Hepatocyte (in vitro differentiated cells): ENCODE data around the gene DNER. TPM values are rescaled to one million over a fixed set of nuclear protein-coding genes. Genes with fewer than 3 reads are reported as not detected.

Experiments
- DNase-seq: peaks from one replicate; pipeline ENCODE4 v3.0.0-alpha.2; 2016; ENCODE audit warnings: low spot score
- H2AFZ ChIP-seq: fragments of 200-600 bp; sonication (generic); 2 replicates; pipeline ENCODE4 v1.6.0; 2016; ENCODE audit warnings: antibody characterized with exemption, mild to moderate bottlenecking
- H3K27ac ChIP-seq: fragments of 200-600 bp; sonication (generic); 2 replicates; pipeline ENCODE4 v1.5.1; 2016; ENCODE audit warnings: mild to moderate bottlenecking
- H3K27me3 ChIP-seq: fragments of 200-600 bp; sonication (generic); 2 replicates; pipeline ENCODE4 v1.6.1; 2016
- H3K36me3 ChIP-seq: fragments of 200-600 bp; sonication (generic); replicated peaks from 2 replicates; pipeline ENCODE4 v1.5.1; 2016; ENCODE audit warnings: low read depth; ENCODE audit not compliant: insufficient read depth
- H3K4me1 ChIP-seq: fragments of 200-600 bp; sonication (generic); 2 replicates; pipeline ENCODE4 v1.5.1; 2016; ENCODE audit warnings: mild to moderate bottlenecking, moderate library complexity; ENCODE audit not compliant: insufficient read depth
- H3K4me2 ChIP-seq: fragments of 200-600 bp; sonication (generic); 2 replicates; pipeline ENCODE4 v1.6.0; 2016
- H3K4me3 ChIP-seq: fragments of 200-600 bp; sonication (generic); 2 replicates; pipeline ENCODE4 v1.5.1; 2016; ENCODE audit warnings: mild to moderate bottlenecking
- H3K79me2 ChIP-seq: fragments of 200-600 bp; sonication (generic); 2 replicates; pipeline ENCODE4 v1.6.0; 2017; ENCODE audit warnings: mild to moderate bottlenecking
- H3K9me2 ChIP-seq: fragments of 200-600 bp; sonication (generic); replicated peaks from 2 replicates; pipeline ENCODE4 v1.6.0; 2017; ENCODE audit warnings: mild to moderate bottlenecking; ENCODE audit not compliant: insufficient read depth
- H3K9me3 ChIP-seq: fragments of 200-600 bp; sonication (generic); 2 replicates; pipeline ENCODE4 v1.5.1; 2016; ENCODE audit warnings: low read depth, mild to moderate bottlenecking
- H4K20me1 ChIP-seq: fragments of 200-600 bp; sonication (generic); 2 replicates; pipeline ENCODE4 v1.6.0; 2016; ENCODE audit warnings: mild to moderate bottlenecking; ENCODE audit not compliant: insufficient read depth, poor library complexity, severe bottlenecking
- EZH2 ChIP-seq: fragments of 200-600 bp; sonication (generic); IDR thresholded peaks from 2 replicates; pipeline ENCODE4 v1.6.1; 2016; ENCODE audit warnings: antibody characterized with exemption, mild to moderate bottlenecking, borderline replicate concordance
- EZH2phosphoT487 ChIP-seq: fragments of 200-600 bp; sonication (generic); IDR thresholded peaks from one replicate; pipeline ENCODE4 v1.6.1; 2018; ENCODE audit warnings: antibody characterized with exemption, mild to moderate bottlenecking, low read depth, moderate library complexity; ENCODE audit not compliant: unreplicated experiment, severe bottlenecking
- WGBS: methylation state at CpG from one replicate; pipeline ENCODE4 v1.1.6; 2016; ENCODE audit warnings: low lambda C conversion rate; ENCODE audit errors: missing lambda C conversion rate; 5-methylcytosine and 5-hydroxymethylcytosine counted together
- polyA plus RNA-seq: library from polyadenylated mRNA; unstranded; fragments of >200 nt; fragmentation: Nextera tagmentation; extraction: Ambion mirVana; gene quantifications from 2 replicates; pipeline ENCODE4 v1.2.1, GENCODE V29; 2016
- total RNA-seq: library from RNA; depleted of rRNA; stranded (reverse); fragments of >200 nt; gene quantifications from 2 replicates; pipeline ENCODE4 v1.2.3, GENCODE V29; 2014
- TF ChIP-seq, protein P1 (sequence below): fragments of 200-600 bp; sonication (generic); IDR thresholded peaks from 2 replicates; pipeline ENCODE4 v1.5.1; 2016; ENCODE audit warnings: antibody characterized with exemption, mild to moderate bottlenecking; ENCODE audit not compliant: poor library complexity

Gene DNER
- total and polyA plus RNA-seq, 2 experiments from 2014 or later: 0.37 TPM; not detected in 1

DNA sequence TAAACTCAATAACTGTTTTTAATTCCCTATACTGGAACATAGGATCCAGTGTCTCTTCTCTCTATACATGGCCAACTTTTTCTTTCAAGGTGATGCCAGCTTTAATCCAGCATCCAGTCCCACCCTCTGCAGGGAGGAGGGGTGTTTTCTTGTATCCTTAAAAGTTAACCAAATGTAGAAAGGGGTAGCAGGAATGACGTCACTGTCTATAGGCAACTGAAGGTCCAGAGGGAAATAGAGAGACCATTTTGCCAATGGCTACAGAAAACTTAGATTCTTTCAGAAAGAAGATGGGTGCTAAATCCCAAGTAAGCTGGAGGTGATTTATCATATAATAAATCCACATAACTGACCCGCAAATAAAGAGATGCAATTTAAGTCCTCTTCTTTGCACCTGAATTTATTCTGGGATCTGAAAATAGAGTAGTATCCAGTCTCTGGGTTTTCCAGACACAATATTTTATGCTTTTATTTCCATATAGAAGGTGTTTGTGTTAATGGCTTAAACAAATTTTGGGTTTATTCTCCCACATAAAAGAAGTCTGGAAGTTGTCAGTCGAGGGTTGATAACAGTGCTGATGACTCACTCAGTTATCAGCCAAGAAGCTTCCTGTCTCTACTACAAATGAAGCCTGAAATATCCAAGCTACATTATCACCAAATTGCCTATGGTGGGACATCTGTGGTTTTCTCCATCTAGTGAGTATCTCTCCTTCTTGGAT, 5.7 kb upstream of the DNER start:
- H2AFZ ChIP-seq: no peak overlapping the region
- no peak overlapping the region for H3K4me3 ChIP-seq
- no peaks in the 10 kb centered on the region for H3K4me1 ChIP-seq
- 47% methylated on average over 3 of the region's 3 CpGs for WGBS
- TF ChIP-seq EZH2: no peak
- TF ChIP-seq, protein P1, sequence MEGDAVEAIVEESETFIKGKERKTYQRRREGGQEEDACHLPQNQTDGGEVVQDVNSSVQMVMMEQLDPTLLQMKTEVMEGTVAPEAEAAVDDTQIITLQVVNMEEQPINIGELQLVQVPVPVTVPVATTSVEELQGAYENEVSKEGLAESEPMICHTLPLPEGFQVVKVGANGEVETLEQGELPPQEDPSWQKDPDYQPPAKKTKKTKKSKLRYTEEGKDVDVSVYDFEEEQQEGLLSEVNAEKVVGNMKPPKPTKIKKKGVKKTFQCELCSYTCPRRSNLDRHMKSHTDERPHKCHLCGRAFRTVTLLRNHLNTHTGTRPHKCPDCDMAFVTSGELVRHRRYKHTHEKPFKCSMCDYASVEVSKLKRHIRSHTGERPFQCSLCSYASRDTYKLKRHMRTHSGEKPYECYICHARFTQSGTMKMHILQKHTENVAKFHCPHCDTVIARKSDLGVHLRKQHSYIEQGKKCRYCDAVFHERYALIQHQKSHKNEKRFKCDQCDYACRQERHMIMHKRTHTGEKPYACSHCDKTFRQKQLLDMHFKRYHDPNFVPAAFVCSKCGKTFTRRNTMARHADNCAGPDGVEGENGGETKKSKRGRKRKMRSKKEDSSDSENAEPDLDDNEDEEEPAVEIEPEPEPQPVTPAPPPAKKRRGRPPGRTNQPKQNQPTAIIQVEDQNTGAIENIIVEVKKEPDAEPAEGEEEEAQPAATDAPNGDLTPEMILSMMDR: no peak
- TF ChIP-seq EZH2phosphoT487: no peak
- H3K4me2 ChIP-seq: no peak overlapping the region
- no peaks in the 10 kb centered on the region for H3K9me2 ChIP-seq
- H3K79me2 ChIP-seq: no peaks in the 10 kb centered on the region
- no peak for DNase-seq
- H4K20me1 ChIP-seq: no peaks in the 10 kb centered on the region
- peaks cover 43% of the 10 kb centered on the region for H3K27me3 ChIP-seq
- no peaks in the 10 kb centered on the region for H3K36me3 ChIP-seq
- H3K9me3 ChIP-seq: no peaks in the 10 kb centered on the region
- no peak overlapping the region for H3K27ac ChIP-seq

DNA sequence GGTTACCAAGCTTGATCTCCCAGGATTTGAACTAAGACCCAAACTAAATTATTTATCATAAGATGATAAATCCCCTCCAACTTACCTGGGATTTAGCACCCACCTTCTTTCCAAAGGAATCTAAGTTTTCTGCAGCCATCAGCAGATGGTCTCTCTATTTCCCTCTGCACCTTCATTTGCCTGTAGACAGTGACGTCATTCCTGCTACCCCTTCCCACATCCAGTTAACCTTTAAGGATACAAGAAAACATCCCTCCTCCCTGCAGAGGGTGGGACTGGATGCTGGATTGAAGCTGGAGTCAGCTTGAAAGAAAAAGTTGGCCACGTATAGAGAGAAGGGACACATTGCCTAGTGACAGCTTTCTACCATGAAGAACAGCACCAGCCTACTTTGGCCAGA, 3.7 kb upstream of the DNER start:
- 54% methylated on average over 2 of the region's 2 CpGs for WGBS
- H3K27me3 ChIP-seq: peaks cover 56% of the 10 kb centered on the region
- H3K9me3 ChIP-seq: no peaks in the 10 kb centered on the region
- H3K4me3 ChIP-seq: no peak overlapping the region
- no peak for DNase-seq
- no peak overlapping the region for H2AFZ ChIP-seq
- no peak overlapping the region for H3K4me2 ChIP-seq
- no peak overlapping the region for H3K27ac ChIP-seq
- TF ChIP-seq, protein P1: no peak
- TF ChIP-seq EZH2phosphoT487 (no peak), EZH2 (no peak)
- peaks cover 9% of the 10 kb centered on the region for H3K4me1 ChIP-seq
- no peaks in the 10 kb centered on the region for H4K20me1 ChIP-seq
- no peaks in the 10 kb centered on the region for H3K36me3 ChIP-seq
- no peaks in the 10 kb centered on the region for H3K9me2 ChIP-seq
- no peaks in the 10 kb centered on the region for H3K79me2 ChIP-seq

DNA sequence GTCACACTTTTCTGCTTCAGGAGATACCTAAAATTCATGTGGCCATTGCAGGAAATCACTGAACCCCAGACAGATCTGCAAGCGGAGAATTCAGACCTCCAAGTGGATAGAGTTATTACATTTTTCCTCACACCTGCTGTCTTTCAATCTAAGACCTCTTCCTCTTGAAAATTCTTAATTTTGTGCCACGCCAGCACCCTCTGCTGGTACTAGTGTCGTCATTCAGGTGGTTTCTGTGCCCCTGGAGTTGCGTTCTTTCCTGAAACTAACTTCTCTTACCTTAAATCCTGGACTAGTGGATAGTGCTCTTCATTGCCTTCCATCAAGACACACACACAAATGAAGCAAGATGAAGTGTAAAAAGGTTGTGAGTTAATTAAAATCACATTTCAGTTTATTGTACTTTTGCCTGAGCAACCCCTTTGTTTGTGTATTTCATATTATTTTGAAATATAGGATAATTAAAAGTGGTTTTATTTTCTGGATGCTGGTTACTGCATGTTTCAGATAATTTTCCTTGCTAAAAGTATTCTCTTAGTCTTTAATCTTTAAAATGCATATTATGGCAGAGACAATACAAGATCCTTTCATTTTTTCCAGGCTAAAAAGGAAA, 1.6 kb upstream of the DNER start:
- Histone ChIP-seq H3K4me2 (no peak overlapping the region), H3K9me2 (no peaks in the 10 kb centered on the region), H3K27ac (no peak overlapping the region), H2AFZ (no peak overlapping the region), H3K36me3 (no peaks in the 10 kb centered on the region), H3K79me2 (no peaks in the 10 kb centered on the region), H4K20me1 (no peaks in the 10 kb centered on the region), H3K4me3 (no peak overlapping the region), H3K4me1 (peaks cover 9% of the 10 kb centered on the region), H3K27me3 (peaks cover 77% of the 10 kb centered on the region), H3K9me3 (no peaks in the 10 kb centered on the region)
- TF ChIP-seq EZH2phosphoT487 (no peak), EZH2 (no peak)
- TF ChIP-seq, protein P1: peak; percentile 34
- 19% methylated on average over 4 of the region's 4 CpGs for WGBS
- peak; percentile 11 for DNase-seq
